ENCODE data around the gene IFT80.

IFT80 gene

GRCh38 chr3:160403796-160404470 lies 4.9 kb upstream of the IFT80 start:
- TF ChIP-seq TEAD4 (IDR thresholded peaks at IDR 0.05): no peak
- TF ChIP-seq RAD21 (IDR thresholded peaks at IDR 0.05; ENCODE audit: low read depth): no peak
- TF ChIP-seq EP300 (IDR thresholded peaks at IDR 0.05; ENCODE audit: borderline replicate concordance): no peak
- no peak for TF ChIP-seq FOXM1 (IDR thresholded peaks at IDR 0.05; ENCODE audit: borderline replicate concordance, low read depth)
- TF ChIP-seq NFIC (IDR thresholded peaks at IDR 0.05): no peak
- TF ChIP-seq ZBTB7A (IDR thresholded peaks at IDR 0.05; ENCODE audit: low read depth): no peak
- TF ChIP-seq TCF12 (IDR thresholded peaks at IDR 0.05; ENCODE audit: low read depth): no peak
- TF ChIP-seq MAX (IDR thresholded peaks at IDR 0.05): no peak
- no peak for TF ChIP-seq REST (IDR thresholded peaks at IDR 0.05; ENCODE audit: low read depth)

GRCh38 chr3:160403028-160403545 lies 4.1 kb upstream of the IFT80 start:
- TF ChIP-seq CREB1 (IDR thresholded peaks at IDR 0.05; ENCODE audit: low read depth): no peak
- no peak for TF ChIP-seq RAD21 (IDR thresholded peaks at IDR 0.05; ENCODE audit: low read depth)
- TF ChIP-seq YY1 (IDR thresholded peaks at IDR 0.05; ENCODE audit: low read depth): no peak
- no peak for TF ChIP-seq CEBPB (IDR thresholded peaks at IDR 0.05)
- no peak for TF ChIP-seq ZBTB7A (IDR thresholded peaks at IDR 0.05; ENCODE audit: low read depth)
- no peak for TF ChIP-seq FOXM1 (IDR thresholded peaks at IDR 0.05; ENCODE audit: borderline replicate concordance, low read depth)
- no peak for TF ChIP-seq TEAD4 (IDR thresholded peaks at IDR 0.05)
- no peak for TF ChIP-seq REST (IDR thresholded peaks at IDR 0.05; ENCODE audit: low read depth)
- TF ChIP-seq NFIC (IDR thresholded peaks at IDR 0.05): no peak
- TF ChIP-seq EP300 (IDR thresholded peaks at IDR 0.05; ENCODE audit: borderline replicate concordance): no peak
- TF ChIP-seq MAX (IDR thresholded peaks at IDR 0.05): no peak

- TF ChIP-seq MAX (IDR thresholded peaks at IDR 0.05) (no peak), NFIC (IDR thresholded peaks at IDR 0.05) (no peak), CREB1 (IDR thresholded peaks at IDR 0.05; ENCODE audit: low read depth) (no peak), CEBPB (IDR thresholded peaks at IDR 0.05) (no peak), YY1 (IDR thresholded peaks at IDR 0.05; ENCODE audit: low read depth) (no peak), FOXM1 (IDR thresholded peaks at IDR 0.05; ENCODE audit: borderline replicate concordance, low read depth) (no peak), TCF12 (IDR thresholded peaks at IDR 0.05; ENCODE audit: low read depth) (no peak), ZBTB7A (IDR thresholded peaks at IDR 0.05; ENCODE audit: low read depth) (no peak), TEAD4 (IDR thresholded peaks at IDR 0.05) (no peak), EP300 (IDR thresholded peaks at IDR 0.05; ENCODE audit: borderline replicate concordance) (no peak), TAF1 (IDR thresholded peaks at IDR 0.05; ENCODE audit: low read depth) (no peak), USF1 (IDR thresholded peaks at IDR 0.05) (no peak)
Observed at GRCh38 chr3:160402221-160403027, 3.4 kb upstream of the IFT80 start.

- TF ChIP-seq CEBPB (IDR thresholded peaks at IDR 0.05): no peak
- no peak for TF ChIP-seq RAD21 (IDR thresholded peaks at IDR 0.05; ENCODE audit: low read depth)
- TF ChIP-seq USF1 (IDR thresholded peaks at IDR 0.05): no peak
- no peak for TF ChIP-seq TEAD4 (IDR thresholded peaks at IDR 0.05)
- no peak for TF ChIP-seq EP300 (IDR thresholded peaks at IDR 0.05; ENCODE audit: borderline replicate concordance)
- no peak for TF ChIP-seq TAF1 (IDR thresholded peaks at IDR 0.05; ENCODE audit: low read depth)
- no peak for TF ChIP-seq FOXM1 (IDR thresholded peaks at IDR 0.05; ENCODE audit: borderline replicate concordance, low read depth)
- no peak for TF ChIP-seq REST (IDR thresholded peaks at IDR 0.05; ENCODE audit: low read depth)
- no peak for TF ChIP-seq TCF12 (IDR thresholded peaks at IDR 0.05; ENCODE audit: low read depth)
- TF ChIP-seq ZBTB7A (IDR thresholded peaks at IDR 0.05; ENCODE audit: low read depth): no peak
- no peak for TF ChIP-seq EGR1 (IDR thresholded peaks at IDR 0.05)
- TF ChIP-seq CREB1 (IDR thresholded peaks at IDR 0.05; ENCODE audit: low read depth): no peak
- no peak for TF ChIP-seq NFIC (IDR thresholded peaks at IDR 0.05)
- no peak; the same call in 1 of the 2 replicates for TF ChIP-seq MAX (IDR thresholded peaks at IDR 0.05)
Observed at GRCh38 chr3:160401291-160402095, 2.5 kb upstream of the IFT80 start.

All from Ishikawa (cell line).